PC-3 (cell line): ENCODE data around the gene GADD45G.

Experiments
- EZH2 ChIP-seq: fragments of 300-600 bp; sonication (generic); IDR thresholded peaks from one replicate; pipeline ENCODE4 v1.6.1; 2017; ENCODE audit warnings: antibody characterized with exemption, mild to moderate bottlenecking, low read length; ENCODE audit not compliant: unreplicated experiment
- EZH2phosphoT487 ChIP-seq: fragments of 300-600 bp; sonication (generic); IDR thresholded peaks from 2 replicates; pipeline ENCODE4 v1.6.1; 2018; ENCODE audit warnings: mild to moderate bottlenecking, antibody characterized with exemption, low read length, borderline replicate concordance
- TF ChIP-seq, protein P1 (sequence below): fragments of 300-600 bp; sonication (generic); conservative IDR thresholded peaks from 2 replicates; pipeline ENCODE4 v1.5.1; 2017; ENCODE audit warnings: antibody characterized with exemption, low read depth, mild to moderate bottlenecking, low read length

DNA sequence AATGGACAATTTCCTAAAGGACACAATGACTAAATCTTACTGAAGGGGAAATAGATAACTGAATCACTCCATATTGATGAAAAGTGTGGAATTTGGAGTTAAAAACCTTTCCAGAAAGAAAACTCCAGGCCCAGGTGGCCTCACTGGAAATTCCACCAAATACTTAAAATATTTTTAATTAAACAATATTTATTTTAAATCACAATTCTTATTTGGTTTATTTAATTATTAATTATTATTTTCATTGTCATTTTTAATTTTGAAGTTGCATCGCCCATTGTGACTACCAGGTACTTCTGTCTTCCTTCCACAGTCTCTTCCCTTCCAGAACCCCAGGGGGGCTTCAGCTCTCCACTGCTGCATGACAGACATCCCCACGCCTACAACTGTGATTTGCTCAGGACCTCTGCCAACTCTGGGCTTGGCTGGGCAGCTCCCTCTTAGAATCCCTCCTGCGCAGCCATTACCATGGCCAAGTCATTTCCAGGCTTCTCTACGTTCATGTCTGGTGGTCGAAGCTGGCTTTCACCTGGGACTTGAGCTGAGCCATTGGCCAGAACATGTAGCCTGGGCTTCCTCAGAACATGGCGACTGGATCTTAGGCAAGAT, 16.4 kb upstream of the GADD45G start:
- TF ChIP-seq, protein P1, sequence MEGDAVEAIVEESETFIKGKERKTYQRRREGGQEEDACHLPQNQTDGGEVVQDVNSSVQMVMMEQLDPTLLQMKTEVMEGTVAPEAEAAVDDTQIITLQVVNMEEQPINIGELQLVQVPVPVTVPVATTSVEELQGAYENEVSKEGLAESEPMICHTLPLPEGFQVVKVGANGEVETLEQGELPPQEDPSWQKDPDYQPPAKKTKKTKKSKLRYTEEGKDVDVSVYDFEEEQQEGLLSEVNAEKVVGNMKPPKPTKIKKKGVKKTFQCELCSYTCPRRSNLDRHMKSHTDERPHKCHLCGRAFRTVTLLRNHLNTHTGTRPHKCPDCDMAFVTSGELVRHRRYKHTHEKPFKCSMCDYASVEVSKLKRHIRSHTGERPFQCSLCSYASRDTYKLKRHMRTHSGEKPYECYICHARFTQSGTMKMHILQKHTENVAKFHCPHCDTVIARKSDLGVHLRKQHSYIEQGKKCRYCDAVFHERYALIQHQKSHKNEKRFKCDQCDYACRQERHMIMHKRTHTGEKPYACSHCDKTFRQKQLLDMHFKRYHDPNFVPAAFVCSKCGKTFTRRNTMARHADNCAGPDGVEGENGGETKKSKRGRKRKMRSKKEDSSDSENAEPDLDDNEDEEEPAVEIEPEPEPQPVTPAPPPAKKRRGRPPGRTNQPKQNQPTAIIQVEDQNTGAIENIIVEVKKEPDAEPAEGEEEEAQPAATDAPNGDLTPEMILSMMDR: no peak
- TF ChIP-seq EZH2 (no peak), EZH2phosphoT487 (no peak)
